ENCODE measurements around the gene PPP1R16B. TPM values are rescaled to one million over a fixed set of nuclear protein-coding genes. Genes with fewer than 3 reads are reported as not detected.

The PPP1R16B gene
- polyA plus RNA-seq, 2 of the 4 experiments (the other 2 are of a cell fraction), result 0.17 to 0.31 TPM

DNA sequence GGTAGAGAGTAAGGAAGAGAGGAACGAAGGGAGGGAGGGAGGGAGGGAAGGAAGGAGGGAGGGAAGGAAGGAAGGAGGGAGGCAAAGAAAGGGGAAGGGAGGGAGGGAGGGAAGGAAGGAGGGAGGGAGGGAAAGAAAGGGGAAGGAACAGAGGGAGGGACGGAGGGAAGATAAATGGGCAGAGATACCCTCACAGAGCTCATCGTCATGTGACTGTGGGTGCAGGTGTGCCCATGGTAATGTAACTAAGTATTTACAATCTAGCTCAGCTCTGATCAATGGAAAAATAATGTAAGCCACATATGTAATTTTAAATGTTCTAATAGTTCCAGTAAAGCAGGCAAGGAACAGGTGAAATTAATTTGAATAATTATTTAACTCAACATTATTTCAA is 66.1 kb downstream of the PPP1R16B start (continued):
- TF ChIP-seq, protein P1, sequence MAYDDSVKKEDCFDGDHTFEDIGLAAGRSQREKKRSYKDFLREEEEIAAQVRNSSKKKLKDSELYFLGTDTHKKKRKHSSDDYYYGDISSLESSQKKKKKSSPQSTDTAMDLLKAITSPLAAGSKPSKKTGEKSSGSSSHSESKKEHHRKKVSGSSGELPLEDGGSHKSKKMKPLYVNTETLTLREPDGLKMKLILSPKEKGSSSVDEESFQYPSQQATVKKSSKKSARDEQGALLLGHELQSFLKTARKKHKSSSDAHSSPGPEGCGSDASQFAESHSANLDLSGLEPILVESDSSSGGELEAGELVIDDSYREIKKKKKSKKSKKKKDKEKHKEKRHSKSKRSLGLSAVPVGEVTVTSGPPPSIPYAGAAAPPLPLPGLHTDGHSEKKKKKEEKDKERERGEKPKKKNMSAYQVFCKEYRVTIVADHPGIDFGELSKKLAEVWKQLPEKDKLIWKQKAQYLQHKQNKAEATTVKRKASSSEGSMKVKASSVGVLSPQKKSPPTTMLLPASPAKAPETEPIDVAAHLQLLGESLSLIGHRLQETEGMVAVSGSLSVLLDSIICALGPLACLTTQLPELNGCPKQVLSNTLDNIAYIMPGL (CRISPR knock-in tag; IDR thresholded peaks at IDR 0.05; ENCODE audit: borderline replicate concordance), result no peak
- TF ChIP-seq JUNB (IDR thresholded peaks at IDR 0.05) (no peak), RFX5 (IDR thresholded peaks at IDR 0.05) (no peak), BHLHE40 (IDR thresholded peaks at IDR 0.05; ENCODE audit: low read depth, low read length) (no peak)

DNA sequence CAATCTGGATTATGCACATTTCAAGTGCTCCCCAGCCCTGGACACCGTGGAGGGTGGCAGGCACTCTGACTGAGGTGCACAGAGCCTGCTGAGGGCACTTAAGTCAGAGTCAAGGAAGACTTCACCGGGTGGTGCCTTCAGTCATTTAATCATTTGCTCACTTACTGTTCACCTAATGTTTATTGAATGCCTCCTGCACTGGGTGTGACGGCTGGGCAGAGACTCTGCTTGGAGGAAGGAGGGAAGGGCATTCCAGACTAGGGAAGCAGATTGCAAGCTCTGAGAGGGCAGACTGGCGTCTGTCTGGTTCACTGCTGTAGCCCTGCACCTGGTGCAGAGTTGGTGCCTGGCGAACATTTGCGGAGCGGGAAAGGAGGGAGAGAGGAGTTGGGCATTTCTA is 66.5 kb downstream of the PPP1R16B start:
- ATAC-seq, result peak; percentile 14 to 63; a peak in 3 of 6 replicates
- DNase-seq (ENCODE audit: low read depth in 1 of 2, low spot score in 1 of 2), result peak in 1 of 2 experiments; percentile 38
- no peak for FAIRE-seq
- H3K4me1 ChIP-seq, result peaks cover 32% of the 10 kb centered on the region
- CTCF ChIA-PET, result interaction anchor here (1.2 to 1.9 kb wide), 3 partner anchors 21 to 82 kb away, joined by 3 to 7 read pairs (median 5); partner anchors contain the start of gene FAM83D
- no peak for TF ChIP-seq MYC (IDR thresholded peaks at IDR 0.05; ENCODE audit: borderline replicate concordance, low read length)
- TF ChIP-seq, protein P2, sequence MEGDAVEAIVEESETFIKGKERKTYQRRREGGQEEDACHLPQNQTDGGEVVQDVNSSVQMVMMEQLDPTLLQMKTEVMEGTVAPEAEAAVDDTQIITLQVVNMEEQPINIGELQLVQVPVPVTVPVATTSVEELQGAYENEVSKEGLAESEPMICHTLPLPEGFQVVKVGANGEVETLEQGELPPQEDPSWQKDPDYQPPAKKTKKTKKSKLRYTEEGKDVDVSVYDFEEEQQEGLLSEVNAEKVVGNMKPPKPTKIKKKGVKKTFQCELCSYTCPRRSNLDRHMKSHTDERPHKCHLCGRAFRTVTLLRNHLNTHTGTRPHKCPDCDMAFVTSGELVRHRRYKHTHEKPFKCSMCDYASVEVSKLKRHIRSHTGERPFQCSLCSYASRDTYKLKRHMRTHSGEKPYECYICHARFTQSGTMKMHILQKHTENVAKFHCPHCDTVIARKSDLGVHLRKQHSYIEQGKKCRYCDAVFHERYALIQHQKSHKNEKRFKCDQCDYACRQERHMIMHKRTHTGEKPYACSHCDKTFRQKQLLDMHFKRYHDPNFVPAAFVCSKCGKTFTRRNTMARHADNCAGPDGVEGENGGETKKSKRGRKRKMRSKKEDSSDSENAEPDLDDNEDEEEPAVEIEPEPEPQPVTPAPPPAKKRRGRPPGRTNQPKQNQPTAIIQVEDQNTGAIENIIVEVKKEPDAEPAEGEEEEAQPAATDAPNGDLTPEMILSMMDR (IDR thresholded peaks at IDR 0.05), result no peak
- TF ChIP-seq CHD2 (IDR thresholded peaks at IDR 0.05; ENCODE audit: low read length, partially characterized antibody), result no peak
- TF ChIP-seq FOSB (CRISPR knock-in tag; IDR thresholded peaks at IDR 0.05), result no peak
- TF ChIP-seq, protein P3, sequence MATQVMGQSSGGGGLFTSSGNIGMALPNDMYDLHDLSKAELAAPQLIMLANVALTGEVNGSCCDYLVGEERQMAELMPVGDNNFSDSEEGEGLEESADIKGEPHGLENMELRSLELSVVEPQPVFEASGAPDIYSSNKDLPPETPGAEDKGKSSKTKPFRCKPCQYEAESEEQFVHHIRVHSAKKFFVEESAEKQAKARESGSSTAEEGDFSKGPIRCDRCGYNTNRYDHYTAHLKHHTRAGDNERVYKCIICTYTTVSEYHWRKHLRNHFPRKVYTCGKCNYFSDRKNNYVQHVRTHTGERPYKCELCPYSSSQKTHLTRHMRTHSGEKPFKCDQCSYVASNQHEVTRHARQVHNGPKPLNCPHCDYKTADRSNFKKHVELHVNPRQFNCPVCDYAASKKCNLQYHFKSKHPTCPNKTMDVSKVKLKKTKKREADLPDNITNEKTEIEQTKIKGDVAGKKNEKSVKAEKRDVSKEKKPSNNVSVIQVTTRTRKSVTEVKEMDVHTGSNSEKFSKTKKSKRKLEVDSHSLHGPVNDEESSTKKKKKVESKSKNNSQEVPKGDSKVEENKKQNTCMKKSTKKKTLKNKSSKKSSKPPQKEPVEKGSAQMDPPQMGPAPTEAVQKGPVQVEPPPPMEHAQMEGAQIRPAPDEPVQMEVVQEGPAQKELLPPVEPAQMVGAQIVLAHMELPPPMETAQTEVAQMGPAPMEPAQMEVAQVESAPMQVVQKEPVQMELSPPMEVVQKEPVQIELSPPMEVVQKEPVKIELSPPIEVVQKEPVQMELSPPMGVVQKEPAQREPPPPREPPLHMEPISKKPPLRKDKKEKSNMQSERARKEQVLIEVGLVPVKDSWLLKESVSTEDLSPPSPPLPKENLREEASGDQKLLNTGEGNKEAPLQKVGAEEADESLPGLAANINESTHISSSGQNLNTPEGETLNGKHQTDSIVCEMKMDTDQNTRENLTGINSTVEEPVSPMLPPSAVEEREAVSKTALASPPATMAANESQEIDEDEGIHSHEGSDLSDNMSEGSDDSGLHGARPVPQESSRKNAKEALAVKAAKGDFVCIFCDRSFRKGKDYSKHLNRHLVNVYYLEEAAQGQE (IDR thresholded peaks at IDR 0.05), result no peak
- TF ChIP-seq, protein P1 (CRISPR knock-in tag; IDR thresholded peaks at IDR 0.05; ENCODE audit: borderline replicate concordance), result no peak
- TF ChIP-seq TP53 (CRISPR knock-in tag; IDR thresholded peaks at IDR 0.05), result no peak
- TF ChIP-seq EHF (CRISPR knock-in tag; IDR thresholded peaks at IDR 0.05), result no peak
- TF ChIP-seq JUN (IDR thresholded peaks at IDR 0.05), result no peak
- no peak for TF ChIP-seq MAZ (IDR thresholded peaks at IDR 0.05; ENCODE audit: borderline replicate concordance, low read depth, low read length)
- TF ChIP-seq KDM5A (IDR thresholded peaks at IDR 0.05), result no peak
- TF ChIP-seq CEBPB (IDR thresholded peaks at IDR 0.05), result no peak
- no peak for TF ChIP-seq RARB (CRISPR knock-in tag; IDR thresholded peaks at IDR 0.05)
- TF ChIP-seq, protein P4, sequence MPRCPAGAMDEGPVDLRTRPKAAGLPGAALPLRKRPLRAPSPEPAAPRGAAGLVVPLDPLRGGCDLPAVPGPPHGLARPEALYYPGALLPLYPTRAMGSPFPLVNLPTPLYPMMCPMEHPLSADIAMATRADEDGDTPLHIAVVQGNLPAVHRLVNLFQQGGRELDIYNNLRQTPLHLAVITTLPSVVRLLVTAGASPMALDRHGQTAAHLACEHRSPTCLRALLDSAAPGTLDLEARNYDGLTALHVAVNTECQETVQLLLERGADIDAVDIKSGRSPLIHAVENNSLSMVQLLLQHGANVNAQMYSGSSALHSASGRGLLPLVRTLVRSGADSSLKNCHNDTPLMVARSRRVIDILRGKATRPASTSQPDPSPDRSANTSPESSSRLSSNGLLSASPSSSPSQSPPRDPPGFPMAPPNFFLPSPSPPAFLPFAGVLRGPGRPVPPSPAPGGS (IDR thresholded peaks at IDR 0.05), result no peak
- TF ChIP-seq BHLHE40 (IDR thresholded peaks at IDR 0.05; ENCODE audit: low read depth, low read length), result no peak
- H3K27ac ChIP-seq, result peak overlapping the region in 1 of 2 experiments; percentile 17; a peak in 1 of 6 replicates
- H3K4me2 ChIP-seq, result peak overlapping the region; percentile 52
- POLR2A ChIA-PET, result no interaction called here
- H3K9me3 ChIP-seq, result no peaks in the 10 kb centered on the region
- 38% methylated on average over 7 of the region's 7 CpGs for WGBS (ENCODE audit: missing lambda C conversion rate)
- H3K4me3 ChIP-seq, result no peak overlapping the region

Data from A549 (cell line).